Measurements from ENCODE around the gene PIR. TPM values are rescaled to one million over a fixed set of nuclear protein-coding genes. Genes with fewer than 3 reads are reported as not detected.

The PIR gene
- total and polyA plus RNA-seq, 2 donors (not counting 3 experiments of a cell fraction or from before 2014, with no cell fraction given): 89.0 to 108 TPM

GRCh38 chrX:15435836-15436619 lies 57.1 kb downstream of the PIR start:
- no peaks in the 10 kb centered on the region for H3K9me3 ChIP-seq (replicated peaks; ENCODE audit: control insufficient read depth, insufficient read depth, low read length)
- no peak for DNase-seq (ENCODE audit: low read depth, low spot score)
- H3K9ac ChIP-seq (replicated peaks; ENCODE audit: extremely low read depth, insufficient read depth, low read length): no peak overlapping the region
- no peak overlapping the region for H3K27ac ChIP-seq (ENCODE audit: insufficient read depth, low read depth, low read length)
- BruUV-seq (replicated peaks): no TSS peak
- dilution Hi-C loops (cut with MboI; ENCODE audit: extremely low pct_ligation_motif_present, low sequenced_read_pairs) (no loop called here), intact Hi-C loops (cut with micrococcal nuclease) (no loop called here)
- POLR2A ChIA-PET: no interaction called here
- no peaks in the 10 kb centered on the region for H3K9me1 ChIP-seq (replicated peaks; ENCODE audit: control insufficient read depth, extremely low read depth, insufficient read depth, low read length)
- H3K4me3 ChIP-seq (replicated peaks in 1 of 3; ENCODE audit: insufficient read depth in 1 of 3, low read depth in 1 of 3, low read length in 3 of 3): no peak overlapping the region
- CTCF ChIA-PET: interaction anchor here (1.1 kb wide), 1 partner anchor 36 kb away, joined by 3 read pairs; no protein-coding TSS in a partner anchor
- H3K79me2 ChIP-seq (ENCODE audit: control insufficient read depth, insufficient read depth, low read length): no peaks in the 10 kb centered on the region
- TF ChIP-seq MAX (IDR thresholded peaks at IDR 0.05; ENCODE audit: insufficient read depth, insufficient read length) (no peak), FOS (IDR thresholded peaks at IDR 0.05; ENCODE audit: borderline replicate concordance, insufficient read depth, low read length) (no peak), JUN (IDR thresholded peaks at IDR 0.05; ENCODE audit: borderline replicate concordance, insufficient read depth, insufficient read length, low read depth) (no peak), GATA2 (IDR thresholded peaks at IDR 0.05; ENCODE audit: insufficient read depth, insufficient read length, low read depth, low read length) (no peak), POLR2A (IDR thresholded peaks at IDR 0.05; ENCODE audit: low read depth, low read length) (no peak), EZH2 (IDR thresholded peaks at IDR 0.05; ENCODE audit: borderline replicate concordance, low read depth, low read length, severe bottlenecking) (no peak), MYC (IDR thresholded peaks at IDR 0.05; ENCODE audit: low read depth, low read length) (no peak), POLR2AphosphoS5 (IDR thresholded peaks at IDR 0.05; ENCODE audit: insufficient read depth, low read depth, low read length) (no peak)
- TF ChIP-seq, protein P1, sequence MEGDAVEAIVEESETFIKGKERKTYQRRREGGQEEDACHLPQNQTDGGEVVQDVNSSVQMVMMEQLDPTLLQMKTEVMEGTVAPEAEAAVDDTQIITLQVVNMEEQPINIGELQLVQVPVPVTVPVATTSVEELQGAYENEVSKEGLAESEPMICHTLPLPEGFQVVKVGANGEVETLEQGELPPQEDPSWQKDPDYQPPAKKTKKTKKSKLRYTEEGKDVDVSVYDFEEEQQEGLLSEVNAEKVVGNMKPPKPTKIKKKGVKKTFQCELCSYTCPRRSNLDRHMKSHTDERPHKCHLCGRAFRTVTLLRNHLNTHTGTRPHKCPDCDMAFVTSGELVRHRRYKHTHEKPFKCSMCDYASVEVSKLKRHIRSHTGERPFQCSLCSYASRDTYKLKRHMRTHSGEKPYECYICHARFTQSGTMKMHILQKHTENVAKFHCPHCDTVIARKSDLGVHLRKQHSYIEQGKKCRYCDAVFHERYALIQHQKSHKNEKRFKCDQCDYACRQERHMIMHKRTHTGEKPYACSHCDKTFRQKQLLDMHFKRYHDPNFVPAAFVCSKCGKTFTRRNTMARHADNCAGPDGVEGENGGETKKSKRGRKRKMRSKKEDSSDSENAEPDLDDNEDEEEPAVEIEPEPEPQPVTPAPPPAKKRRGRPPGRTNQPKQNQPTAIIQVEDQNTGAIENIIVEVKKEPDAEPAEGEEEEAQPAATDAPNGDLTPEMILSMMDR (IDR thresholded peaks at IDR 0.05; ENCODE audit: extremely low read depth in 1 of 2, insufficient read depth in 1 of 2, low read depth in 1 of 2, low read length in 2 of 2): no peak
- H4K20me1 ChIP-seq (replicated peaks; ENCODE audit: control insufficient read depth, extremely low read depth, insufficient read depth, low read length): no peaks in the 10 kb centered on the region
- no peak for FAIRE-seq
- H3K4me1 ChIP-seq (ENCODE audit: control insufficient read depth, extremely low read depth, insufficient read depth, low read length): no peaks in the 10 kb centered on the region
- H3K4me2 ChIP-seq (ENCODE audit: insufficient read depth, low read length): no peak overlapping the region
- no peaks in the 10 kb centered on the region for H3K36me3 ChIP-seq (ENCODE audit: control insufficient read depth in 2 of 2, extremely low read depth in 1 of 2, insufficient read depth in 2 of 2, low read length in 2 of 2)
- H3K27me3 ChIP-seq (ENCODE audit: control insufficient read depth in 2 of 2, insufficient read depth in 2 of 2, low read length in 2 of 2): no peaks in the 10 kb centered on the region
- H2AFZ ChIP-seq (ENCODE audit: low read depth, low read length): no peak overlapping the region
